K562 (cell line): Measurements from ENCODE around the gene SAMD13. TPM values are rescaled to one million over a fixed set of nuclear protein-coding genes. Genes with fewer than 3 reads are reported as not detected.
A peak's percentile ranks its signal among the peaks of the same experiment; 100 is the strongest.

Experiments
- ATAC-seq: fragments of 200-7000 bp; cut with Tn5 transposase; 3 replicates; pipeline ENCODE4 v1.9.1; 2020; ENCODE audit warnings: moderate library complexity
- BruUV-seq: library from RNA; stranded (reverse); fragments of 400-500 nt; replicated peaks from 2 replicates; lab custom pipeline; 2021; lab: Mats Ljungman, UMichigan
- CTCF ChIA-PET: fragments of 300-600 bp; formaldehyde crosslinking; extraction: SDS; loops from one replicate; lab custom pipeline; 2021; ENCODE audit warnings: low intra/inter-chr PET ratio; lab: Yijun Ruan, JAX
- POLR2A ChIA-PET: fragments of 300-600, 350-650 bp; sonication (Branson Sonifier 250); formaldehyde crosslinking; extraction: SDS; loops from one replicate; lab custom pipeline; 2021; ENCODE audit warnings: antibody characterized with exemption, inconsistent platforms; lab: Yijun Ruan, JAX
- DNase-seq, 4 experiments: peaks; one replicate each; pipeline versions ENCODE4 v3.0.0 to v3.0.0-alpha.2; 2011 to 2018; ENCODE audit warnings: low spot score in 3 of 4, mixed read lengths in 3 of 4; ENCODE audit errors: extremely low read depth in 1 of 4
- FAIRE-seq: peaks from 2 replicates; lab custom pipeline; 2011; peaks lifted over from hg19 to GRCh38; lab: Jason Lieb, UNC
- H2AFZ ChIP-seq: 2 replicates; pipeline ENCODE4 v1.6.0; 2011; ENCODE audit warnings: low read depth, low read length, control low read depth, inconsistent platforms
- H3K27ac ChIP-seq: fragments of 200-600 bp; 3 replicates; pipeline ENCODE4 v1.8.0; 2011; ENCODE audit warnings: low read depth, mild to moderate bottlenecking, control low read depth, inconsistent platforms, low read length, moderate library complexity, mixed read lengths; ENCODE audit errors: extremely low read depth
- H3K27me3 ChIP-seq, 2 experiments: fragments of 300-600 bp in 1 of 2; 2 replicates in 1 of 2; 3 replicates in 1 of 2; pipeline versions ENCODE4 v1.6.0 to v1.8.0; 2011; ENCODE audit warnings: inconsistent platforms in 2 of 2, low read length in 2 of 2, mild to moderate bottlenecking in 1 of 2, mixed read lengths in 1 of 2, moderate library complexity in 1 of 2; ENCODE audit not compliant: control insufficient read depth in 2 of 2, insufficient read depth in 2 of 2
- H3K36me3 ChIP-seq: fragments of 300-600 bp; 3 replicates; pipeline ENCODE4 v1.8.0; 2011; ENCODE audit warnings: mild to moderate bottlenecking, low read length, inconsistent platforms; ENCODE audit not compliant: control insufficient read depth, insufficient read depth
- H3K4me1 ChIP-seq, 2 experiments: fragments of 200-600 bp in 1 of 2; replicated peaks in 1 of 2; 2 replicates in 1 of 2; 3 replicates in 1 of 2; pipeline versions ENCODE4 v1.5.1 to v1.8.0; 2011; ENCODE audit warnings: inconsistent platforms in 2 of 2, low read length in 2 of 2, mild to moderate bottlenecking in 1 of 2, mixed read lengths in 1 of 2, moderate library complexity in 1 of 2; ENCODE audit not compliant: control insufficient read depth in 2 of 2, insufficient read depth in 2 of 2
- H3K4me2 ChIP-seq: 2 replicates; pipeline ENCODE4 v1.6.1; 2011; ENCODE audit warnings: low read length, control low read depth, inconsistent platforms, mixed read lengths; ENCODE audit not compliant: insufficient read depth
- H3K4me3 ChIP-seq: fragments of 200-600 bp; sonication (generic), shearing (Covaris generic); 2 replicates; pipeline ENCODE4 v1.5.1; 2016; ENCODE audit warnings: control low read depth, inconsistent platforms
- H3K79me2 ChIP-seq: fragments of 200-600 bp; 3 replicates; pipeline ENCODE4 v1.8.0; 2011; ENCODE audit warnings: low read length, inconsistent platforms; ENCODE audit not compliant: control insufficient read depth, insufficient read depth
- H3K9ac ChIP-seq, 2 experiments: 2 replicates each; pipeline versions ENCODE4 v1.6.0 to v1.6.1; 2011; ENCODE audit warnings: low read depth in 2 of 2, low read length in 2 of 2, control low read depth in 1 of 2, inconsistent platforms in 1 of 2, mild to moderate bottlenecking in 1 of 2, mixed read lengths in 1 of 2; ENCODE audit not compliant: insufficient read depth in 1 of 2
- H3K9me1 ChIP-seq: one replicate; pipeline ENCODE4 v1.6.0; 2011; ENCODE audit warnings: inconsistent platforms, mild to moderate bottlenecking, low read length, moderate library complexity; ENCODE audit not compliant: control insufficient read depth, insufficient read depth
- H3K9me3 ChIP-seq: replicated peaks from 2 replicates; pipeline ENCODE4 v1.5.1; 2011; ENCODE audit warnings: low read depth, low read length, inconsistent platforms; ENCODE audit not compliant: control insufficient read depth, insufficient read depth
- H4K20me1 ChIP-seq: replicated peaks from 2 replicates; pipeline ENCODE4 v1.6.1; 2011; ENCODE audit warnings: low read length, inconsistent platforms, mixed read lengths; ENCODE audit not compliant: control insufficient read depth, insufficient read depth
- ELF4 ChIP-seq: fragments of 450-650 bp; formaldehyde crosslinking; IDR thresholded peaks from 2 replicates; pipeline ENCODE4 v1.4.0; 2022; ENCODE audit warnings: missing genetic modification characterization
- GTF2E2 ChIP-seq: fragments of 200-800 bp; sonication (Bioruptor generic); IDR thresholded peaks from 2 replicates; pipeline ENCODE4 v1.6.1; 2016; ENCODE audit warnings: missing genetic modification characterization, missing compliant biosample characterization
- MYBL2 ChIP-seq, 2 experiments: fragments of 450-650 bp in 1 of 2; sonication (generic) in 1 of 2; formaldehyde crosslinking in 1 of 2; IDR thresholded peaks; 2 replicates each; pipeline versions ENCODE4 v1.6.1 to v1.8.1; 2017 to 2022; ENCODE audit warnings: borderline replicate concordance in 1 of 2, inconsistent platforms in 1 of 2, low read depth in 1 of 2, mild to moderate bottlenecking in 1 of 2, missing genetic modification reagents in 1 of 2, moderate library complexity in 1 of 2
- NR2C2 ChIP-seq, 2 experiments: fragments of 200-800 bp in 1 of 2; sonication (Bioruptor generic) in 1 of 2; sonication (generic) in 1 of 2; formaldehyde crosslinking in 1 of 2; IDR thresholded peaks; 2 replicates each; pipeline versions ENCODE4 v1.6.1 to v1.8.0; 2016 to 2022; ENCODE audit warnings: mild to moderate bottlenecking in 1 of 2, missing compliant biosample characterization in 1 of 2, missing genetic modification characterization in 1 of 2, missing genetic modification reagents in 1 of 2
- PHF8 ChIP-seq: fragments of 200-600 bp; sonication (generic); IDR thresholded peaks from 2 replicates; pipeline ENCODE4 v1.6.1; 2012; ENCODE audit warnings: mixed run types, mild to moderate bottlenecking, inconsistent platforms, low read length, moderate library complexity, borderline replicate concordance
- PHTF2 ChIP-seq: fragments of 250-450 bp; sonication (Bioruptor Pico); IDR thresholded peaks from 2 replicates; pipeline ENCODE4 v1.5.0; 2021; ENCODE audit warnings: mild to moderate bottlenecking
- PRPF4 ChIP-seq: fragments of 200-400 bp; formaldehyde crosslinking; IDR thresholded peaks from one replicate; pipeline ENCODE4 v1.6.1; 2017; ENCODE audit warnings: low read length, low read depth, mild to moderate bottlenecking; ENCODE audit not compliant: insufficient read depth, poor library complexity, severe bottlenecking
- RBFOX2 ChIP-seq: fragments of 200-400 bp; formaldehyde crosslinking; IDR thresholded peaks from 2 replicates; pipeline ENCODE4 v1.6.1; 2017; ENCODE audit warnings: low read depth, mild to moderate bottlenecking, low read length, moderate library complexity
- YBX1 ChIP-seq: fragments of 450-650 bp; IDR thresholded peaks from 2 replicates; pipeline ENCODE4 v1.7.1; 2016; ENCODE audit warnings: mild to moderate bottlenecking
- ZEB2 ChIP-seq: fragments of 450-650 bp; IDR thresholded peaks from 2 replicates; pipeline ENCODE4 v1.6.1; 2016
- ZFX ChIP-seq: sonication (generic); formaldehyde crosslinking; IDR thresholded peaks from 2 replicates; pipeline ENCODE4 v1.8.0; 2022; ENCODE audit warnings: mild to moderate bottlenecking, missing genetic modification reagents, moderate library complexity
- WGBS: fragments of 100-300 bp; shearing (Covaris generic); methylation state at CpG from one replicate; pipeline ENCODE4 v1.1.6; 2016; ENCODE audit warnings: low coverage, mixed read lengths; ENCODE audit not compliant: insufficient coverage; ENCODE audit errors: missing lambda C conversion rate; 5-methylcytosine and 5-hydroxymethylcytosine counted together
- in situ Hi-C: fragments of 300-500 bp; cut with MboI; formaldehyde crosslinking; loops from 4 replicates; pipeline ENCODE4 v1.15.0; 2018; ENCODE audit warnings: inconsistent platforms, mixed read lengths
- intact Hi-C: fragments of 100-400 bp; cut with micrococcal nuclease; formaldehyde crosslinking; loops from 2 replicates; pipeline ENCODE4 v1.14.2; 2022
- polyA plus RNA-seq, 8 experiments: library from polyadenylated mRNA; depleted of rRNA in 4 of 8; stranded (reverse) in 5 of 8; unstranded in 3 of 8; fragments of >200 nt; fragmentation: Nextera tagmentation in 2 of 8; fragmentation: Illumina TruSeq in 1 of 8; extraction: Ambion mirVana in 2 of 8; extraction: Trizol in 1 of 8; gene quantifications; 2 replicates each; pipeline versions ENCODE4 v1.2.1 to v1.2.3, GENCODE V29; 2011 to 2014; ENCODE audit warnings: inconsistent platforms in 1 of 8, missing spikeins in 1 of 8
- total RNA-seq, 7 experiments: library from RNA; depleted of rRNA in 6 of 7; stranded (reverse); fragments of >200 nt in 6 of 7; fragmentation: Illumina TruSeq in 2 of 7; extraction: Trizol in 2 of 7; gene quantifications; 2 replicates each; pipeline versions ENCODE4 v1.2.1 to v1.2.3, GENCODE V29; 2011 to 2021; ENCODE audit warnings: low replicate concordance in 1 of 7
- TF ChIP-seq, protein P1 (sequence below), 2 experiments: fragments of 250-450 bp in 1 of 2; fragments of 450-650 bp in 1 of 2; sonication (Bioruptor Pico) in 1 of 2; IDR thresholded peaks; 2 replicates each; pipeline versions ENCODE4 v1.6.1 to v1.8.0; 2016 to 2021; ENCODE audit warnings: mild to moderate bottlenecking in 2 of 2, moderate library complexity in 2 of 2, missing compliant biosample characterization in 1 of 2, missing genetic modification characterization in 1 of 2
- TF ChIP-seq, protein P2 (sequence below): sonication (generic); formaldehyde crosslinking; IDR thresholded peaks from 2 replicates; pipeline ENCODE4 v1.9.0; 2022; ENCODE audit warnings: mild to moderate bottlenecking, missing genetic modification reagents
- TF ChIP-seq, protein P3 (sequence below): fragments of 450-650 bp; formaldehyde crosslinking; IDR thresholded peaks from 2 replicates; pipeline ENCODE4 v1.4.0; 2020; ENCODE audit warnings: mild to moderate bottlenecking, moderate library complexity
- TF ChIP-seq, protein P4 (sequence below), 3 experiments: fragments of 200-800 bp in 1 of 3; sonication (Bioruptor generic) in 1 of 3; sonication (generic) in 1 of 3; formaldehyde crosslinking in 1 of 3; IDR thresholded peaks; 2 replicates each; pipeline versions ENCODE4 v1.6.1 to v1.8.0; 2016 to 2022; ENCODE audit warnings: mild to moderate bottlenecking in 2 of 3, missing compliant biosample characterization in 2 of 3, missing genetic modification characterization in 2 of 3, missing genetic modification reagents in 1 of 3

SAMD13 gene
- total and polyA plus RNA-seq, 9 of the 15 experiments (the other 6 are each of a cell fraction or from before 2014, with no cell fraction given) = 0.78 to 2.7 (median 1.00) TPM

DNA sequence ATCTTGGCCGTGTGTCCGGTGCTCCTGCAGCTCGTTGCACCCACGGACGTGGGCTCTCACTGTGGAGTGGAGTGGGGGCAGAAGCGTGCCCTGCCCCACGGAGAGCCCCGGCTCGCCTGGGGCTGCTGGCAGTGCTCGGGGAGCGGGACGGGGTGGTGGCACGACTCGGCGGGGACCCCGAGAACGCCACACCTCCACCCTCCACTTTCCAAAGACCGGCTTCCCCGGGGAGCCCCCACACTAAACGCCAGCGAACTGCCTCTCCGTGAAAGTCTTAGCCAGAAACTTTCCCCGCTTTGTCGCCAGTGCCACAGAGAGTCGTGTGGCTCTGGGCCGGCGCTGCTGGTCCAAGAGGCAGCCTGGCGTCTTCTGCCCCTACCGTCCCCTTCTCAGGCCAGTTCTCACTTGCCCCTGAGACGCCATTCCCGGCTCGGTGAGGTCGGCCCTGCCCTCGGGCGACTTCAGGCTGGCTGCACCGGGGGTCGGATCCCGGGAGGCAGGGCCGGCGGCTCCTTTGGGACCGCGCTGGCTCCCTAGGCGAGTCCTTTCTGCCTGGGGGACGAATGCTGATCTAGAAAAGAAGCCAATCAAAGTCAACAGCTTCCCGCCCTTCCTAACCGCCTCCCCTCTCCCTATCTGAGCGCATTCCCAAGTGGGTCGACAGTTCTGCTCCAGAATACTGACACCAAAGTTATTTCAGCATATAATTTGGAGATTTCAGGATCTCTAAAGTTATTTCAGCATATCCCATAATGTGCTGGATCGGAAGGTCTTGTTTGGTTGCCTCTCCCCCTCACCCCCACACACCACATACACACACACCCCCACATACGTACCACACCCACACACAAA, 2.6 kb upstream of the SAMD13 start:
- peak overlapping the region; percentile 83 for H3K27ac ChIP-seq
- H3K9me3 ChIP-seq = no peaks in the 10 kb centered on the region
- H3K4me2 ChIP-seq = peak overlapping the region; percentile 94
- no peaks in the 10 kb centered on the region for H3K27me3 ChIP-seq
- ATAC-seq (peak; percentile 81), FAIRE-seq (peak; percentile 11), DNase-seq (peak; percentile 36 to 59 (median 47))
- under 1% methylated on average over 48 of the region's 50 CpGs for WGBS
- peaks cover 14 to 31% of the 10 kb centered on the region in 2 experiments for H3K4me1 ChIP-seq
- H3K79me2 ChIP-seq = no peaks in the 10 kb centered on the region
- H2AFZ ChIP-seq = peak overlapping the region; percentile 95
- in situ Hi-C loops (loop anchor here (10.0 kb wide), 1 partner anchor 316 kb away; no protein-coding TSS in a partner anchor), intact Hi-C loops (loop anchor here (10.0 kb wide), 1 partner anchor 364 kb away; no protein-coding TSS in a partner anchor)
- H3K36me3 ChIP-seq = no peaks in the 10 kb centered on the region
- no peaks in the 10 kb centered on the region for H3K9me1 ChIP-seq
- ChIA-PET CTCF (interaction anchor here (0.7 kb wide), 1 partner anchor 299 kb away, joined by 7 read pairs; no protein-coding TSS in a partner anchor), POLR2A (no interaction called here)
- TSS peak; percentile 83 for BruUV-seq
- H3K4me3 ChIP-seq = peak overlapping the region; percentile 69
- no peaks in the 10 kb centered on the region for H4K20me1 ChIP-seq
- peak overlapping the region; percentile 85 to 99 for H3K9ac ChIP-seq
- TF ChIP-seq ZEB2 (no peak), GTF2E2 (tag) (peak; percentile 62; the same call in 1 of the 2 replicates), NR2C2 (CRISPR knock-in tag; IDR thresholded peaks at IDR 0.05) (no peak), NR2C2 (tag; IDR thresholded peaks at IDR 0.05) (peak; percentile 28; the same call in 1 of the 2 replicates), PRPF4 (no peak), YBX1 (no peak), PHF8 (peak; percentile 19; the same call in 1 of the 2 replicates), MYBL2 (IDR thresholded peaks at IDR 0.05; ENCODE audit: low read depth) (peak; percentile 54), MYBL2 (CRISPR knock-in tag; IDR thresholded peaks at IDR 0.05; ENCODE audit: borderline replicate concordance) (no peak), RBFOX2 (peak; percentile 85), ELF4 (CRISPR knock-in tag) (0 out of 2 replicates have a peak, but pooled peaks have one; percentile 27), PHTF2 (CRISPR knock-in tag) (no peak), ZFX (CRISPR knock-in tag) (0 out of 2 replicates have a peak, but pooled peaks have one; percentile 21)
- TF ChIP-seq, protein P1, sequence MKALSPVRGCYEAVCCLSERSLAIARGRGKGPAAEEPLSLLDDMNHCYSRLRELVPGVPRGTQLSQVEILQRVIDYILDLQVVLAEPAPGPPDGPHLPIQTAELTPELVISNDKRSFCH (CRISPR knock-in tag; IDR thresholded peaks at IDR 0.05) = no peak
- TF ChIP-seq, protein P1 (tag; IDR thresholded peaks at IDR 0.05) = no peak
- TF ChIP-seq, protein P2, sequence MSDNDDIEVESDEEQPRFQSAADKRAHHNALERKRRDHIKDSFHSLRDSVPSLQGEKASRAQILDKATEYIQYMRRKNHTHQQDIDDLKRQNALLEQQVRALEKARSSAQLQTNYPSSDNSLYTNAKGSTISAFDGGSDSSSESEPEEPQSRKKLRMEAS (CRISPR knock-in tag) = peak; percentile 35; the same call in 1 of the 2 replicates
- TF ChIP-seq, protein P3, sequence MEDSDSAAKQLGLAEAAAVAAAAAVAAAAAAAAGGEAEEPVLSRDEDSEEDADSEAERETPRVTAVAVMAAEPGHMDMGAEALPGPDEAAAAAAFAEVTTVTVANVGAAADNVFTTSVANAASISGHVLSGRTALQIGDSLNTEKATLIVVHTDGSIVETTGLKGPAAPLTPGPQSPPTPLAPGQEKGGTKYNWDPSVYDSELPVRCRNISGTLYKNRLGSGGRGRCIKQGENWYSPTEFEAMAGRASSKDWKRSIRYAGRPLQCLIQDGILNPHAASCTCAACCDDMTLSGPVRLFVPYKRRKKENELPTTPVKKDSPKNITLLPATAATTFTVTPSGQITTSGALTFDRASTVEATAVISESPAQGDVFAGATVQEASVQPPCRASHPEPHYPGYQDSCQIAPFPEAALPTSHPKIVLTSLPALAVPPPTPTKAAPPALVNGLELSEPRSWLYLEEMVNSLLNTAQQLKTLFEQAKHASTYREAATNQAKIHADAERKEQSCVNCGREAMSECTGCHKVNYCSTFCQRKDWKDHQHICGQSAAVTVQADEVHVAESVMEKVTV (CRISPR knock-in tag) = no peak
- TF ChIP-seq, protein P4, sequence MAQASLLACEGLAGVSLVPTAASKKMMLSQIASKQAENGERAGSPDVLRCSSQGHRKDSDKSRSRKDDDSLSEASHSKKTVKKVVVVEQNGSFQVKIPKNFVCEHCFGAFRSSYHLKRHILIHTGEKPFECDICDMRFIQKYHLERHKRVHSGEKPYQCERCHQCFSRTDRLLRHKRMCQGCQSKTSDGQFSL (CRISPR knock-in tag; IDR thresholded peaks at IDR 0.05) = peak; percentile 30; the same call in 1 of the 2 replicates
- TF ChIP-seq, protein P4 (tag; IDR thresholded peaks at IDR 0.05) = no peak
